ENCODE results near the gene RAET1E.
"Not testable (repeated sequence)": the region's sequence is repeated elsewhere in the genome, so short reads cannot be mapped to it uniquely, and the experiment has no call there.

RAET1E gene

DNA sequence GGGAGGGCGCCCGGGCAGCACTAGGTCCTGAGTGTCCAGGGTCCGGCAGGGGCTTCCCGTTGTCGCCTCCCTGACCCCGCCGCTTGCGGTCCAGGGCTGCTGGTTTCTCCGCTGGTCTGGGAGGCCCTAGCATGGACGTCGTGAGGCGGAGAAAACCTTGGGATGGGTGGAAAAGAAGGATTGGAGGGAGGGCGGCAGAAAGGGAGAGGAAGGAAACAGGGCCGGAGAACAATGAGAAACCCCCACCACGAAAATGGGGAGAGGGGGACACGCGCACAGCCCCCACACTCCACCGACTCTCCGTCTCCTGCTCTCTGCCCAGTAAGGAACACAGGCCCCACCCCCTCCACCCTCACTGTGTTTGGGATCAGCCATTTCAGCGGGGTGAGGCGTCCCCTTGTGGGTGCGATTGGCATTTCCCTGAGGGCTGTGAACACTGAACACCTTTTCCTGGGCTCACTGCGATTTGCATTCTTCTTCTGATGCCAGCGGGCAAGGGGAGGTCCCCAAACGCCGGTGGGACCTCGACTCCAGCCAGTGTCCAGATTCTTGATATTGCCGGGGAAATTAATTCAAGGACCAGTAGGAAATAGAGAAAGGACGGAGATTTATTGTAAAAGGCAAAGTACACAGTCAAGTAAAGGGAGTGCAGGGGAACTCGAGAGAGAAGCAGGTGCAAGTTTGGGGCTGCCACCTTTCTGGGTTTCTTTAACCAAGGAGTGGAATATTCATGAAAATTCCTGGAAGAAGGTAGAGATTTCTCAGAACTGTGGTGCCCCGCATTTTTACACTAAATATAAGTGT lies 28.3 kb upstream of the RAET1E start:
- peak; percentile 66 for DNase-seq

DNA sequence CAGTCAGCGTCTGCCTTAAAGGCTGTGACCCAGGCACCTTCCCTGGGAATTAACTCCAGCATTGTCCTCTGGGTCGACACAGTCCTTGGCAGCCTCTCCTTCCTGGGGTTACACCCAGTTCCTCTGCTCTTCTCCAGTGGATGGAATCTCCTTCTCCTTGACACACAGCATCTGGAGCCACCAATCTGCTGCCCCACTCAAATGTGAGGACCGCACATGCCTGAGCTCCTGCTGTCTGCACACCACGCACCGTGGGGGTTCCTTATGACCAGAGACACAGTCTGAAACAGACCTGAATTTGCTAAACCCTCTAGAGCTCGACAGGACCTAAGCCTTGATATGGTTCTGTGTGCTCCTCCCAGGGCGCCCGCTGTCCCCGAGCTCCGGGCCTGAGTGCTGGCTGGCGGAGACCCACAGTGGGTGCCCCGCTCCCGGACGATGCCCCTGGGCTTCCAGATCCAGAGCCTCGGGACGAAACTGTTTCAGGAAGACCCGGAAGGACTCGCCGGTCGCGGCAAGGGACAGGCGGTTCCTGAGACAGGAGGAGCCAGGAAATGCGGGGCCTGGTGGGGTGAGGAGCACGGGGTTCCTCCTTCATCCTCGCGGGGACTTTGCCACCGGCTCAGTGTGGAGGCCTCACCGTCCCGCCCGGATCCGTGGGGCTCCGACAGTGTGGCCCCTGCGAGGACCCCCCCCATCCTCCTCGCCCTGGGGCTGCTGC lies 27.5 kb upstream of the RAET1E start:
- DNase-seq, result no peak

DNA sequence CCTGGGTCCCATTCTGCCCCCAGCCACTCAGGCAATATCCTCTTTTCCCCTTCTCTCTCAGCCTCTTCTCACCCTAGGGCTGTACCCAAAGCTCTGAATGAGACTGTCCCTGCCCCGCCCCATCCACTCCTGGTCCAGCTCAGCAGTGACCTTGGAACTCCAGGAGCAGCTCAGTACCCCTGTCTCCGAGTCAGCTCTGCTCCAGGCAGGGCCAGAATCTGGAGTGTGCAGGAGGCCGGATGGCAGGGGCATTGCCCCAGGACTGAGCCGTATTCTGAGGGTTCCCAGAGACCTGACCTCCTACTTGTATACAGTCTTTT lies 27.0 kb upstream of the RAET1E start:
- no peak for DNase-seq

DNA sequence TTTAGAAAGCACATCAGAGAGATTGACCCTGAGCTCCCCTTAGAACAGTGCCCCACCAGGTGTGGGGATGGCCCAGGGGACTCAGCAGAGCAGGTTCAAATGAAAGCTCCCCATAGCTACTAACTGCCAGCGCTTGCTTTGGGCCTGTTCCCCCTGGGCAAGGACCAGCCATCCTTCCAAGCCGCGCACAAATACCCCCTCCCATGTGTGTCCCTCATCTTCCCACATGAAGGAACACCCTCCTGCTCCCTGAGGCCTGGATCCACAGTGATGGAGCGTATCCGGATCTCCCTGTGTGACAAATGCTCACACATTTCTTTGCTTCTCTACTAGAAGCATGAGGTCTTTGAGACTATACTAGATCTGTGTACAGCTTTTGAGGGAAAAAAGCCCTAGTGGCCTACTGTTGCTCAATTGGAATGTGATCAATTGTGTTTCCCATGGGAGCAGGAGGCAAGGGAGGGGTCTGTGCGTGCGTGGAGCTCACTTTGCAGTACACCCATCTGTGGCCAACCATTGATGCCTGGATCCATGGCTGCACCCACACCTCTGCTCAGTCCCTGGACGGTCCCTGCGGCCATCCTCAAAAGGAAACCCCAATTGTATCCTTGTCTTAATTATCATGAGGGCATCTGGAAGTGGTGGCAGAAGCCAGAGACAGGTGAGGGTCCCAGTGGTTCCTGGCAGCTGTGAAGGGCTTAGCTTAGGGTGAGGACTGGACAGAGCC lies 26.5 kb upstream of the RAET1E start:
- DNase-seq, result no peak

DNA sequence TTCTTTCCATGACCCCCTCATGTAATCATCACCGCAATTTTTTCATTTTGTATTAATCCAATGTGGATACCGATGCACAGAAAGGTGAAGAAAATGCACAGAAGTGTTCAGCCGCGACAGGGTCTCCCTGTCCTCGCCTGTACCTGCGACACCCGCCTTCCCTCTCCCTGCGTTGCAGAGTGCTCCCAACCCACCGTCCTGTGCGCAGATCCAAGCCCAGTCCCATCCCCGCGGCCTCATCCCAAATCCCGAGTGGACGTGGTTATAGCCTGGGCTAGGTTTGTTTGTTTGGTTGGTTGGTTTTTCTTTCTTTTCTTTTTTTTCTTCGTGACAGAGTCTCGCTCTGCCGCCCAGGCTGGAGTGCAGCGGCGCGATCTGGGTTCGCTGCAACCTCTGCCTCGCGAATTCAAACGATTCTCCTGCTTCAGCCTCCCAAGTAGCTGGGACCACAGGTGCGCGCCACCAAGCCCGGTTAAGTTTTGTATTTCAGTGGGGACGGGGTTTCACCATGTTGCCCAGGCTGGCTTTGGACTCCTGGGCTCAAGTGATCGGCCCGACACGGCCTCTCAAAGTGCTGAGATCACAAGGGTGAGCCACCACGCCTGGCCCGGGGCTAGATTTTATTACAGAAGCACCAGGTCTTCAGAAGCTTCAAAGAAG lies 25.5 kb upstream of the RAET1E start:
- DNase-seq, result no peak

DNA sequence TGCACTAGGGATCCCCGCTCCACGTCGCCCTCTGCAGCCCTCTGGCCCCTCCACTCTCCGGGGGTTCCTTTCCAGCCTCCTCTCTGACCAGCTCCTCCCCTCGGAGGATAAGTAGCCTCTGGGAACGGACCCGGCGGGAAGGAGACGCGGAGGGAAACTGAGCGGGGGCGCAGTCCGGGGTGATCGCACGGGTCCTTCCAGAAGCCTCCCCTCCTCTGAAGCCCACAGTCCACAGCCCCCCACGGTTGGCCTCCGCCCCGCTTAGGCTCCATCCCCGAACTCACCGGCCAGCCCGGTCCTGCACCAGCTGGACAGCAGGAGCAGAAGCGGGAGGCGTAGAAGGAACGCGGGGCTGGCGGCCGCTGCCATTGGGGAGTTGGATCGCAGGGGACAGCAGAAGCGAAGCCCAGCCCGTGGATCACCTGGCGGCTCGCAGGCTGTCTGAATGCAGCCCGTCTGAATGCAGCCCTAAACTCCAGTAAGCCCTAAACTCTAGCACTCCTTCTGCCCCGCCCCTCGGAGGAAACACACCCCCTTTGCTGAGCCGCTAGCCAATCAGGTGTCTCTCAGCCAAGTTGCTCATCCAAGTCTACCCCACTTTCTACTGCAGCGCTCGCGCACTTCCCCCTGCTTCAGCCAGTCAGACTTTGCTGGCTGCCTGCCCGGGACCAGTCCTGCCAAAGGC lies 24.9 kb upstream of the RAET1E start, which contains the start of gene RAET1G:
RAET1G (minus strand) TSS at position 480 of the 685 bp plus-strand sequence; CDS start at position 369, 111 bp downstream.
- peak; percentile 88 for DNase-seq

DNA sequence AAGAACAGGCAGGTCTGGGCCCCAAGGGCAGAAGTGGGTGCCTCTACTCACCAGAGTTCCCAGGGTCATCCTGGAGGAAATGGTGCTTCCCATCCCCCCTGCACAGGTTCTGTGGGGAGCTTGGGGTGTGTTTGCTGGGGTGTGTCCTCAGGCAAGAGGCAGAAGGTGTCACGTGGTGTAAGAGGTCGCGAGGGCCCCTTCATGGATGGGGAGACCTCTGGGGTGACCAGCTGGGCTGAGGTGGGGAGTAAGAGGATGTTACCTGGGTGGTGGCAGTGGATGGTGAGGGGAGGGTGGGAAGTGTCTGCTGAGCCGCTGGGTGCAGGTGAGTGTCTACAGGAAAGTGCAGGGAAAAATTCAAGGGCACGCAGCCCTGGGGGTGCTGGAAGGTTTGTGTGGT lies 24.2 kb upstream of the RAET1E start:
- not testable (repeated sequence) for DNase-seq

DNA sequence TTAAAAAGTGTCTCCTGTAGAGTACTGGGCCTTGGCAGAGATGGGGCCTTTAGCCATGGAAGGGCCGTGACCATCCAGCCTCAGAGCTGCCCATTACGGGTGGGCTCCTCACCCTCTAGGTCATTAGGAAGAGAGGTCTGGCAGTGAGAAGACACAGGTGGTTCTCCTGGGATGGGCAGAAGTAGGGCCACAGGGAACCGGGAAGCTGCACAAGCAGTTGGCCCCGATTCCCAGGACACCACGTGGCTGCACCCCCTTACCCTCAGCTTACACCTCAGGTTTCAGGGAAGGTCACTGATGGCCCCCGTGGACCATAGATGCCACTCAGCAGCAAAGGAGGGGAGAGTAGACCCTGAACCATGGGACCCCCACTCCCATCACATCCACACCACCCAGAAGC lies 23.4 kb upstream of the RAET1E start:
- DNase-seq, result no peak

DNA sequence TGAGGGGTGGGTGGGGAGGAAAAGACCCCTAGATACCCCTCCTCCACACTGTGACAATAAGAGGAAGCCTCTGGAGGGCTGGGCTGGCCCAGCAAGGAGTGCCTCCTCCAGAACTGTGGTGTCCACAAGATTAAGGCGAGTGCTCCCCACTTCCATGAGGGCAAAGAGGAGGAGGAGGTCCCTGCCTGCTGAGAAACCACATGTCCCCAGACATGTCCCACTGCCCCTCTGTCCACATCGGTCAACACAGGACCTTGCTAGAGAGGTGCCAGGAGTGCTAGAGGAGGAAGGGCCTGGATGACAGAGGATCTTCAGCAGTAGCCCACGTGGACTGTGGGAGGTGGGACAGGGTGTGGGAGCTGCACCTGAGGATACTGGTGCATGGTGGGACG lies 21.9 kb upstream of the RAET1E start:
- no peak for DNase-seq

DNA sequence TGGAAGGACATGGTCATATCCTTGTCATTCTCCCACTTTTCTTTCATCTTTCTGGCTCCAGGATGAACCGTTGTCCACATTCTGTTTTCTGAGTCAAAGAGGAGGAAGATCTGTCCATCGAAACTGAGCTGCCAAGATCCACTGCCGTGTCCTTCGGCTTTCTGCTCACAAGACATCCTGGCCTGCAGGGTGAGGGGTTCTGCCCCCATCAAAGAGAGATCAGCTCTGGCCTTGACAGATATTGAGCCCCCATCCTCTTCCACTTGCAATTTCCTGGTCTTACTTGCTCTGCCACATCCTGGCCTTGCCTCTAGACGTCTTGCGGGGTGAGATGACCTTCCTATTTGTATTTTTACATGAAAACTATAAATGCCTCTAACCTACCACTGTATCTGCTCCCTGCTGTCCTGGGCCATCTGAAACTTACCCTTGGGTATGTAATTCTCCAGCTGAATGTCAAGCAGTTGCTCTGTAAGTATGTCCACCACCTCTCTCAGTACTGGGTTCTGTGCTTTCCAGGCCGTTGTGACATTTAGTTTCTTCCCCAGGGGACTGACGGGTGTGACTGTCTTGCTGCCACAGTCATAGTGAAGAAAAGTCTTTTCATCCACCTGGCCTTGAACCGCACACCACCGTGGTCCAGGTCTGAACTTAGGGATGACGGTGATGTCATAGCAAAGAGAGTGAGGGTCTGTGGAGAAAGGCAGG lies 21.4 kb upstream of the RAET1E start:
- DNase-seq, result not testable (repeated sequence)

DNA sequence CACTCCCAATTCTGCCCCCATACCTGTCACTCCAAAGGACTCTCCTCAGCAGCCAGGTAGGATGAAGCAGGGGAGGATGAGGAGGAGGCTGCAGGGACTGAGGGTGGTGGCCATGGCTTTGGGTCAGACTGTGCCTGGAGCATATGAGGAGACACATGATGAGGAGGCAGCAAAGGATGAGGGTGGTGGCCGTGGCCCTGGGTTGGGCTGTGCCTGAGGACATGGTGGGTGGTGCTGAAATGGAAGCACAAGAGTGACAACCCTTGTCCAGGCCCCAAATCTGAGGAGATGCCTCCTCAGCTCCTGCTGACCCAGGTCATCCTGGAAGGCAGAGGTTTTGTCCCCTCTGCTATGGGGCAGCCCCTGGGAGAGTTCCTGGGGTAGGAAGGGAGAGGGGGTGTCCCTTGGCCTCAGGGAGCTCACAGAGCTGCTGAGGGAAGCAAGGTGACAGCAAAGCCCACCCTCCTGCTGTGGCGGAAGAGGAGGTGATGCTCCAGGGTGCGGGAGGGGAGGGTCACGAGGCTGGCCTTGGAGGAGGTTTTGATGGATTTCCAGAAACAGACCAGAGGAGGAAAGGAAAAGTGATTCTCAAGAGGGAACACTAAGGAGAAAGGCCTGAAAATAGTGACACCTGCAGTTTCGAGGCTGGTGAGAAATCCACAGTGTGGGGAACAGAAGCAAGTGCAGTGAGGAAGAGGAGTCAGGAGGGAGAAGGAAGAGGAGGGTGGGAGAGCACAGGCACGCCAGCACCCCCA lies 20.4 kb upstream of the RAET1E start:
- no peak for DNase-seq

DNA sequence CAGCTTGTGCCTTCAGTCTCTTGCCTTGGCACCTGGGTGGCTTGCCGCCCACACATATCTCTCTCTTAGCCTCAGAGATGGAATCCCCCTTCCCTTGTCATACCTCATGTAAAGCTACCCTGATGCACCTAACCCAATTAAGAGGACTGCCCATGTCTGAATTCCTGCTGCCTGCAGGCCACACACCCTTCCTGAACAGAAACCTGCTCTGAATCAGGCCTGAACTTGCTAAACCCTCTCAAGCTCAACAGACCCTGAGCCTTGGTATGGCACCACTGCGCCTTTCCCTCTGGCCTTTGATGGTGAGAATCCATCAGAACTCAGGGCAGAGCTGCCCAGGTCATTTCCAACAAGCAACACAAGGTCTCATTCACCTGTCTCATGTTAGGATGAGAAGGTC lies 19.8 kb upstream of the RAET1E start:
- no peak for DNase-seq

DNA sequence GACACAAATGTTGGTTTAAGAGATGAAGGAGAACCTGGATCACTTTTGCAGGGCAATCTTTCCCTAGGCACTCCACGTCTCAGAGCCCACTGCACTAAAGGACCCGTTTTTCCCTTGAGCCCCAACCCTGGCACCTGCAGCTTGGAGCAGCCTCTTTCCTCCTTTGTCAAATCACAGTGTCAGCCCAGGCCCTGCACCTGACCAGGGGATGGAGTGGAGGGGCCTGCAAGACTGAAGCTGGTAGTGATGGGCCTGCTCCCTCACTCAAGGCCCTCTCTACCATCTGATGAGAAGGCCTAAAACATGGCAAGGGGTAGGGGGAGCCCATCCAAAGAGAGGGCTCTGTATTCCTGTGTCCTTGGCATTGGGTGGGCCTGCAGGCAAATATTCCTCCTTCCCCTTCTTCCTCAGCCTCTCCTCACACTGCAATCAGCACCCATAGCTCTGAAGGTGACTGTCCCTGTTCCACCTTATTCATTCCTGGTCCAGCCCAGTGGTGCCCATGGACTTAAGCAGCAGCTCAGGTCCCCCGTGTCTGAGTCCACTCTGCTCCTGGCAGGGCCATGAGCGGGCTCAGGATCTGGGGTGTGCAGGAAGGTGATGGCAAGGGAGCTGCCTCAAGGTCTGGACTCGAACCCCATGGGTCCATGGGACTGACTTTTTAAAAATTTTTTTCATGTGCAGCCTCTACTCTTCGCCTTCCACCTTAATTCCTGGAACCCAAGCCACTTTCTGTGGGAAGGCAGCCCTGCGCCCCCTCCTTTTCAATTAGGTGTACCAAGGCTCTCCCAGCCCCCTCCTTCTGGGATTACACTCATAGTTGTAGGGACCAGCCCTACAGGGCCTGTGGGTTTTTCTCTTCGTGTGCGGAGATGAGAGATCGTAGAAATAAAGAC lies 18.3 kb upstream of the RAET1E start:
- DNase-seq, result no peak

DNA sequence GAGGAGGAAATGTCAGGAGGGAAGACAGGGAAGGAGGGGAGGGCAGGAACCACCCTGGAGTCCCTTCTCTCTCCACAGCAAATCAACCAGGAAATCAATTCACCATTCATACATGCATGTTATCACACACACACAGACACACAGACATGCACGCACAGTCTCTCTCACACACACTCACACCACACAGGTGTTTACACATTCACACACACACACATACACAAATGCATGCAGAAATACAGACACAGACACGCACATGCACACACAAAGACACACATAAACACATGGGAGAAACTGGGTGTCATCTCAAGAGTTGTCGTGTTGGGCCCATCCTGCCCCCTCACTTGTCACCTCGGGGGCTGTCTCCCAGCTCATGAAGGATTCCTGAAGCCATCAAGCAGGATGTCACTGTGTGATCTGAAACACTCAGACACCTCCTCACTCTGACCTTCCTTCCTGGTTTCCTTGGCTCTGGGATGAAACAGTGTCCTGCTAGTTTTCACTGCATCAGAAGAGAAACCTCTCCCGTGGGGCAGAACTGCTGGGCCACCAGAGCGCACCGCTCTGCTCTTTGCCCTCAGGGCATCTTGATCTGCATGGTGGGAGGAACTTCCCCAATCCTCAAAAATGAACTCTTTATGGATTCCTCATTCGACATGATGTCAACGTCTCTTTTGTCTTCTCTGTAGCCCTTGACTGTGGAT lies 15.8 kb upstream of the RAET1E start:
- DNase-seq, result no peak

DNA sequence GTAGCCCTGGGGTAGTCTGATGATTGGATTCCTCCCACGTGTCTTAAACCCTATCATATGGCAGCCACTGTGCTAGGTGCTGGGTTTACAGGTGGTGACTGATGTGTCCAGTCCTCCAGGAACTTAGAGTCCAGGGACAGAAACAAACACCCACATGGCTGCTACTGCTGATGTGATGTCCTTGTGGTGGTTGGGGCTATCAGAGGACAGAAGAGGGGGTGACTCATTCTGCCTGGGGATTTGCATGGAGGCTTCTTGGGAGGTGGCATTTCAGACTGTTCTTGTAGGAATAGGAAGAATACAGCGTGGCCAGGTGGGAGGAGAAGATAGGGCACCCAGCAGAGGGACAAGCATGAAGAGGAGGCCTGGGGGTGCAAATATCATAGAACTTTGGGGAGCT lies 15.2 kb upstream of the RAET1E start:
- DNase-seq, result no peak

DNA sequence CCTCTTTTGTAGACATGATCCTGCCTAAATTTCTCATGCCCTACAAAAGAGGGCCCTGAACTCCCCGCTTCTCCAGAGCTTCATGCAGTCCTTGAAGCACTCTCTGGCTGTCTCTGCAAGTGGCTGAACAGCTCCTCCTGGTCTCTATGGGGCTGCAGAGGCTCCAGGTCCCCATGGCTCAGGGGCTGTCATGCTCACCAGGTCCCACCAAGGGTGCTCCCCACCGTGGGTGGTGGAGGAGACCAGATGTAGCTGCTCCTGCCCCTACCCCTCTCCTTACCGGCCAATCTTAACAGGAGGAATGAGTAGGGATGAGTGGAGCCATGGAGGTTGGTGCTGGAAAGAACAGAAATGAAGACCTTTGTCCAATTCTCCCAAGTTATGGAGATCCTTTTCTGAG lies 14.8 kb upstream of the RAET1E start:
- DNase-seq, result not testable (repeated sequence)

DNA sequence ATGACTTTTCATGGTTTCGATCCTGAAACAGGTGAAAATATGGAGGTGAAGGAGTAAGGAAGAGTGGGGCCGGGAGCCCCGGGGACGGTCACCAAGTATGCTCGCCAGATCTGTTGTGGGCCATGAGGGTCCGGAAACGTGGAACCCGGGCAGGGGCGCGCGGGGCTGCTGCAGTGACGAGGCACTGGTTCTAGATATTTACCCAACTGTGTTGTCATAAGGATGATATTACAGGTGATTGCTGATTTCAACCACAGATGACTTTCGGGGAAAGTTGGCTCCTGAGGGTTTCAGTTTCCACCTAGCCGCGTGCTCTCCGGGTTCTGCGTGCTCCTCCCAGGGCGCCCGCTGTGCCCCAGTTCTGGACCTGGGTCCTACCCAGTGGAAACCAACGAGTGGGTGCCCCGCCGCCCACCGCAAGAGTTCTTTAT lies 12.8 kb upstream of the RAET1E start:
- no peak for DNase-seq

DNA sequence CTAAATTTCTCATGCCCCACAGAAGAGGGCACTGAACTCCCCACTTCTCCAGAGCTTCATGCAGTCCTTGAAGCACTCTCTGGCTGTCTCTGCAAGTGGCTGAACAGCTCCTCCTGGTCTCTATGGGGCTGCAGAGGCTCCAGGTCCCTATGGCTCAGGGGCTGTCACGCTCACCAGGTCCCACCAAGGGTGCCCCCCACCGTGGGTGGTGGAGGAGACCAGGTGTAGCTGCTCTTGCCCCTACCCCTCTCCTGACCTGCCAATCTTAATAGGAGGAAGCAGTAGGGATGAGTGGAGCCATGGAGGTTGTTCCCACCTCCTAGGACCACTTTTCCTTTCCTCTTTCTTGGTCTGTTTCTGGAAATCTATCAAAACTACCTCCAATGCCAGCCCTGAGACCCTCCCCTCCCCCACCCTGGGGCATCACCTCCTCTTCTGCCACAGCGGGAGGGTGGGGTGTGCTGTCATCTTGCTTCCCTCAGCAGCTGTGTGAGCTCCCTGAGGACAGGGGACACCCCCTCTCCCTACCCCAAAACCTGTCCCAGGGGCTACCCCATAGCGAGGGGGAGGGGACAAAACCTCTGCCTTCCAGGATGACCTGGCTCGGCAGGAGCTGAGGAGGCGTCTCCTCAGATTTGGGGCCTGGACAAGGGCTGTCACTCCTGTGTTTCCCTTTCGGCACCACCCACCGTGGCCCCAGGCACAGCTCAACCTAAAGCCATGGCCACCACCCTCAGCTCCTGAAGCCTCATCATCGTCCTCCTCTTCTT lies 12.0 kb upstream of the RAET1E start:
- DNase-seq, result no peak

DNA sequence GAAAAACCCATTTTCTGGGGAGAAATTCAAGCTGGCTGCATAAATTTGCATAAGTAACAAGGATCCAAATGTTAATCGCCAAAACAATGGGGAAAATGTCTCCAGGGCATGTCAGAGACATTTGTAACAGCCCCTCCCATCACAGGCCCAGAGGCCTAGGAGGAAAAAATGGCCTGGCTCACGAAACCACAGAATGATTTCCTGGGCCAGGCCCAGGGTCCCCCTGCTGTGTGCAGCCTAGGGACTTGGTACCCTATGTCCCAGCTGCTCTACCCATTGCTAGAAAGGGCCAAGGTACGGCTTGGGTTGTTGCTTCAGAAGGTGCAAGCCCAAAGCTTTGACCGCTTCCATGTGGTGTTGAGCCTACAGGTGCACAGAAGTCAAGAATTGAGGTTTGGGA lies 10.6 kb upstream of the RAET1E start:
- not testable (repeated sequence) for DNase-seq
